Prostate gland (tissue), 2 donors: Measurements from ENCODE around the gene CYP51A1.

Source experiments
- CTCF ChIP-seq, 4 experiments: fragments of 200-600 bp in 2 of 4; fragments of 450-650 bp in 2 of 4; sonication (generic) in 2 of 4; IDR thresholded peaks; 1 replicate in 3 of 4; 2 replicates in 1 of 4; pipeline ENCODE4 v1.5.1; 2016 to 2019; ENCODE audit warnings: antibody characterized with exemption in 4 of 4, mild to moderate bottlenecking in 2 of 4, moderate library complexity in 2 of 4
- POLR2A ChIP-seq: fragments of 450-650 bp; IDR thresholded peaks from one replicate; pipeline ENCODE4 v1.6.1; 2016; ENCODE audit warnings: antibody characterized with exemption, mild to moderate bottlenecking
- POLR2AphosphoS5 ChIP-seq: sonication (generic); formaldehyde crosslinking; IDR thresholded peaks from one replicate; pipeline ENCODE4 v1.6.1; 2017; ENCODE audit warnings: antibody characterized with exemption

GRCh38 chr7:92115821-92116220, 18.5 kb downstream of the CYP51A1 start:
- no peak for TF ChIP-seq CTCF (IDR thresholded peaks at IDR 0.05)
- TF ChIP-seq POLR2AphosphoS5 = no peak
- TF ChIP-seq POLR2A = no peak
